SJSA1 (cell line): ENCODE measurements around the gene DEPDC1B. TPM values are rescaled to one million over a fixed set of nuclear protein-coding genes. Genes with fewer than 3 reads are reported as not detected.
"Not testable (repeated sequence)": the region's sequence is repeated elsewhere in the genome, so short reads cannot be mapped to it uniquely, and the experiment has no call there.

Source experiments
- DNase-seq, 2 experiments: peaks; one replicate each; pipeline ENCODE4 v3.0.0-alpha.2; 2015 to 2020; ENCODE audit warnings: low spot score in 2 of 2, low read depth in 1 of 2
- H3K27ac ChIP-seq: fragments of 250-450 bp; sonication (Bioruptor Pico); 2 replicates; pipeline ENCODE4 v1.5.1; 2020; ENCODE audit warnings: mild to moderate bottlenecking, moderate library complexity
- H3K27me3 ChIP-seq: fragments of 250-450 bp; sonication (Bioruptor Pico); replicated peaks from 2 replicates; pipeline ENCODE4 v1.5.1; 2020; ENCODE audit warnings: mild to moderate bottlenecking, moderate library complexity
- H3K36me3 ChIP-seq: fragments of 250-450 bp; sonication (Bioruptor Pico); 2 replicates; pipeline ENCODE4 v1.5.1; 2020; ENCODE audit warnings: mild to moderate bottlenecking
- H3K4me1 ChIP-seq: fragments of 250-450 bp; sonication (Bioruptor Pico); replicated peaks from 2 replicates; pipeline ENCODE4 v1.6.1; 2021; ENCODE audit warnings: mild to moderate bottlenecking
- H3K4me3 ChIP-seq: fragments of 250-450 bp; sonication (Bioruptor Pico); 2 replicates; pipeline ENCODE4 v1.5.1; 2020; ENCODE audit warnings: mild to moderate bottlenecking
- H3K9me3 ChIP-seq: fragments of 250-450 bp; sonication (Bioruptor Pico); replicated peaks from 2 replicates; pipeline ENCODE4 v1.5.1; 2020; ENCODE audit warnings: mild to moderate bottlenecking
- total RNA-seq: library from RNA; depleted of rRNA; stranded (reverse); fragments of >200 nt; shearing (Covaris generic); gene quantifications from 2 replicates; pipeline ENCODE4 v1.2.3, GENCODE V29; 2014

Gene DEPDC1B
- total RNA-seq, 1 experiment from 2014 or later: 20.8 TPM

- H3K4me1 ChIP-seq, H3K27me3 ChIP-seq, H3K36me3 ChIP-seq, H3K4me3 ChIP-seq, DNase-seq, H3K9me3 ChIP-seq, H3K27ac ChIP-seq: not testable (repeated sequence)
Measured at GRCh38 chr5:60715201-60715928, 15.4 kb upstream of the DEPDC1B start.

GRCh38 chr5:60712950-60713349 lies 13.0 kb upstream of the DEPDC1B start:
- Histone ChIP-seq H3K36me3 (no peaks in the 10 kb centered on the region), H3K9me3 (no peaks in the 10 kb centered on the region), H3K4me3 (no peak overlapping the region), H3K27me3 (no peaks in the 10 kb centered on the region), H3K4me1 (no peaks in the 10 kb centered on the region), H3K27ac (no peak overlapping the region)
- no peak for DNase-seq

- H3K9me3 ChIP-seq, H3K36me3 ChIP-seq, H3K27me3 ChIP-seq, H3K4me1 ChIP-seq, DNase-seq, H3K27ac ChIP-seq, H3K4me3 ChIP-seq: not testable (repeated sequence)
Measured at GRCh38 chr5:60711892-60712291, 11.9 kb upstream of the DEPDC1B start.

GRCh38 chr5:60710362-60710761 lies 10.4 kb upstream of the DEPDC1B start:
- Histone ChIP-seq H3K4me3 (no peak overlapping the region), H3K27ac (no peak overlapping the region), H3K36me3 (no peaks in the 10 kb centered on the region), H3K9me3 (no peaks in the 10 kb centered on the region), H3K4me1 (no peaks in the 10 kb centered on the region), H3K27me3 (no peaks in the 10 kb centered on the region)
- DNase-seq: no peak

- H3K36me3 ChIP-seq: no peaks in the 10 kb centered on the region
- DNase-seq: no peak
- no peak overlapping the region for H3K4me3 ChIP-seq
- no peaks in the 10 kb centered on the region for H3K9me3 ChIP-seq
- peaks cover 5% of the 10 kb centered on the region; the same call in 1 of the 2 replicates for H3K4me1 ChIP-seq
- no peak overlapping the region for H3K27ac ChIP-seq
- no peaks in the 10 kb centered on the region for H3K27me3 ChIP-seq
Measured at GRCh38 chr5:60705144-60705543, 5.2 kb upstream of the DEPDC1B start.

- Histone ChIP-seq H3K27me3 (no peaks in the 10 kb centered on the region), H3K36me3 (no peaks in the 10 kb centered on the region), H3K4me1 (peaks cover 6% of the 10 kb centered on the region), H3K4me3 (no peak overlapping the region), H3K27ac (no peak overlapping the region), H3K9me3 (no peaks in the 10 kb centered on the region)
- no peak for DNase-seq
Measured at GRCh38 chr5:60703944-60704343, 4.0 kb upstream of the DEPDC1B start.

- H3K4me1 ChIP-seq: peaks cover 14% of the 10 kb centered on the region
- no peak overlapping the region for H3K4me3 ChIP-seq
- DNase-seq: no peak
- H3K27ac ChIP-seq: no peak overlapping the region
- H3K9me3 ChIP-seq: no peaks in the 10 kb centered on the region
- no peaks in the 10 kb centered on the region for H3K36me3 ChIP-seq
- no peaks in the 10 kb centered on the region for H3K27me3 ChIP-seq
Measured at GRCh38 chr5:60701321-60701968, 1.5 kb upstream of the DEPDC1B start.

GRCh38 chr5:60700416-60700757 lies 421 bp upstream of the DEPDC1B start:
- Histone ChIP-seq H3K4me1 (peaks cover 14% of the 10 kb centered on the region), H3K9me3 (no peaks in the 10 kb centered on the region), H3K27ac (peak overlapping the region; percentile 84), H3K36me3 (no peaks in the 10 kb centered on the region; the same call in 1 of the 2 replicates), H3K4me3 (peak overlapping the region; percentile 68), H3K27me3 (no peaks in the 10 kb centered on the region)
- DNase-seq: no peak

GRCh38 chr5:60699288-60699608 lies 718 bp downstream of the DEPDC1B start:
- Histone ChIP-seq H3K9me3 (no peaks in the 10 kb centered on the region), H3K36me3 (peaks cover 3% of the 10 kb centered on the region; the same call in 1 of the 2 replicates), H3K27me3 (no peaks in the 10 kb centered on the region), H3K4me3 (peak overlapping the region; percentile 68), H3K27ac (peak overlapping the region; percentile 84), H3K4me1 (peaks cover 14% of the 10 kb centered on the region)
- DNase-seq: no peak

- no peaks in the 10 kb centered on the region for H3K9me3 ChIP-seq
- H3K4me1 ChIP-seq: peaks cover 14% of the 10 kb centered on the region
- H3K4me3 ChIP-seq: no peak overlapping the region
- peaks cover 3% of the 10 kb centered on the region; the same call in 1 of the 2 replicates for H3K36me3 ChIP-seq
- no peak for DNase-seq
- H3K27ac ChIP-seq: no peak overlapping the region
- H3K27me3 ChIP-seq: no peaks in the 10 kb centered on the region
Measured at GRCh38 chr5:60698336-60698735, 1.6 kb downstream of the DEPDC1B start.

- Histone ChIP-seq H3K4me3 (no peak overlapping the region), H3K36me3 (peaks cover 19% of the 10 kb centered on the region), H3K27me3 (no peaks in the 10 kb centered on the region), H3K4me1 (no peaks in the 10 kb centered on the region), H3K27ac (no peak overlapping the region), H3K9me3 (no peaks in the 10 kb centered on the region)
- no peak for DNase-seq
Measured at GRCh38 chr5:60690326-60690725, 9.6 kb downstream of the DEPDC1B start.

- no peak for DNase-seq
- no peak overlapping the region for H3K4me3 ChIP-seq
- H3K27me3 ChIP-seq: no peaks in the 10 kb centered on the region
- H3K4me1 ChIP-seq: no peaks in the 10 kb centered on the region
- no peaks in the 10 kb centered on the region for H3K9me3 ChIP-seq
- peaks cover 23% of the 10 kb centered on the region for H3K36me3 ChIP-seq
- H3K27ac ChIP-seq: no peak overlapping the region
Measured at GRCh38 chr5:60688980-60689379, 11.0 kb downstream of the DEPDC1B start.

GRCh38 chr5:60687927-60688720 lies 11.8 kb downstream of the DEPDC1B start:
- Histone ChIP-seq H3K27me3 (no peaks in the 10 kb centered on the region), H3K27ac (no peak overlapping the region), H3K9me3 (no peaks in the 10 kb centered on the region), H3K4me1 (no peaks in the 10 kb centered on the region), H3K36me3 (peaks cover 23% of the 10 kb centered on the region), H3K4me3 (no peak overlapping the region)
- no peak for DNase-seq

GRCh38 chr5:60686157-60686556 lies 13.8 kb downstream of the DEPDC1B start:
- no peaks in the 10 kb centered on the region for H3K4me1 ChIP-seq
- no peak overlapping the region for H3K4me3 ChIP-seq
- no peak for DNase-seq
- no peaks in the 10 kb centered on the region for H3K9me3 ChIP-seq
- peaks cover 26% of the 10 kb centered on the region for H3K36me3 ChIP-seq
- no peak overlapping the region for H3K27ac ChIP-seq
- no peaks in the 10 kb centered on the region; the same call in 1 of the 2 replicates for H3K27me3 ChIP-seq
